ENCODE measurements around the gene C1orf87. TPM values are rescaled to one million over a fixed set of nuclear protein-coding genes. Genes with fewer than 3 reads are reported as not detected.

The C1orf87 gene
- total RNA-seq, 1 experiment from 2014 or later: not detected

- BruUV-seq (replicated peaks): no TSS peak
- intact Hi-C loops (cut with micrococcal nuclease; ENCODE audit: unreplicated experiment): no loop called here
- H3K4me3 ChIP-seq (ENCODE audit: low read depth, low read length): no peak overlapping the region
- Mint-ChIP-seq H3K4me3 (ENCODE audit: unreplicated experiment) (no peak overlapping the region), H3K27ac (ENCODE audit: unreplicated experiment) (no peak overlapping the region), H3K27me3 (ENCODE audit: insufficient read depth, unreplicated experiment) (peaks cover 3% of the 10 kb centered on the region), H3K36me3 (ENCODE audit: insufficient read depth, unreplicated experiment) (no peaks in the 10 kb centered on the region), H3K9me3 (ENCODE audit: unreplicated experiment) (no peaks in the 10 kb centered on the region), H3K4me1 (ENCODE audit: low read depth, unreplicated experiment) (no peaks in the 10 kb centered on the region)
- POLR2A ChIA-PET: no interaction called here
- H3K36me3 ChIP-seq (ENCODE audit: control insufficient read depth, insufficient read depth, low read length): no peaks in the 10 kb centered on the region
- CTCF ChIA-PET: no interaction called here
- no peak for TF ChIP-seq CTCF (IDR thresholded peaks at IDR 0.05; ENCODE audit: insufficient read depth in 1 of 2, low read depth in 1 of 2, low read length in 1 of 2, severe bottlenecking in 1 of 2, unreplicated experiment in 1 of 2)
- no peaks in the 10 kb centered on the region for H3K27me3 ChIP-seq (replicated peaks; ENCODE audit: control insufficient read depth, insufficient read depth, low read length)
- DNase-seq: no peak
- no peaks in the 10 kb centered on the region for H3K9me3 ChIP-seq
- no peaks in the 10 kb centered on the region for H3K4me1 ChIP-seq
Measured at GRCh38 chr1:59992040-59992820, 81.3 kb downstream of the C1orf87 start.

- Histone ChIP-seq H3K9me3 (no peaks in the 10 kb centered on the region), H3K4me1 (no peaks in the 10 kb centered on the region), H3K4me3 (ENCODE audit: low read depth, low read length) (no peak overlapping the region), H3K27me3 (replicated peaks; ENCODE audit: control insufficient read depth, insufficient read depth, low read length) (no peaks in the 10 kb centered on the region; the same call in 1 of the 2 replicates), H3K36me3 (ENCODE audit: control insufficient read depth, insufficient read depth, low read length) (no peaks in the 10 kb centered on the region)
- intact Hi-C loops (cut with micrococcal nuclease; ENCODE audit: unreplicated experiment): no loop called here
- H3K9me3 Mint-ChIP-seq (ENCODE audit: unreplicated experiment): no peaks in the 10 kb centered on the region
- DNase-seq: no peak
- POLR2A ChIA-PET: no interaction called here
- H3K27me3 Mint-ChIP-seq (ENCODE audit: insufficient read depth, unreplicated experiment): peaks cover 7% of the 10 kb centered on the region
- H3K4me3 Mint-ChIP-seq (ENCODE audit: unreplicated experiment): no peak overlapping the region
- no peak overlapping the region for H3K27ac Mint-ChIP-seq (ENCODE audit: unreplicated experiment)
- no peak for TF ChIP-seq CTCF (IDR thresholded peaks at IDR 0.05; ENCODE audit: insufficient read depth in 1 of 2, low read depth in 1 of 2, low read length in 1 of 2, severe bottlenecking in 1 of 2, unreplicated experiment in 1 of 2)
- BruUV-seq (replicated peaks): no TSS peak
- H3K36me3 Mint-ChIP-seq (ENCODE audit: insufficient read depth, unreplicated experiment): no peaks in the 10 kb centered on the region
- CTCF ChIA-PET: interaction anchor here (1.7 kb wide), 1 partner anchor 19 kb away, joined by 5 read pairs; no protein-coding TSS in a partner anchor
- no peaks in the 10 kb centered on the region for H3K4me1 Mint-ChIP-seq (ENCODE audit: low read depth, unreplicated experiment)
Measured at GRCh38 chr1:59990470-59990869, 83.1 kb downstream of the C1orf87 start.

- Mint-ChIP-seq H3K36me3 (ENCODE audit: insufficient read depth, unreplicated experiment) (no peaks in the 10 kb centered on the region), H3K27me3 (ENCODE audit: insufficient read depth, unreplicated experiment) (peaks cover 7% of the 10 kb centered on the region), H3K4me1 (ENCODE audit: low read depth, unreplicated experiment) (no peaks in the 10 kb centered on the region), H3K4me3 (ENCODE audit: unreplicated experiment) (no peak overlapping the region), H3K9me3 (ENCODE audit: unreplicated experiment) (no peaks in the 10 kb centered on the region), H3K27ac (ENCODE audit: unreplicated experiment) (no peak overlapping the region)
- Histone ChIP-seq H3K4me3 (ENCODE audit: low read depth, low read length) (no peak overlapping the region), H3K27me3 (replicated peaks; ENCODE audit: control insufficient read depth, insufficient read depth, low read length) (no peaks in the 10 kb centered on the region; the same call in 1 of the 2 replicates), H3K4me1 (no peaks in the 10 kb centered on the region), H3K36me3 (ENCODE audit: control insufficient read depth, insufficient read depth, low read length) (no peaks in the 10 kb centered on the region), H3K9me3 (no peaks in the 10 kb centered on the region)
- intact Hi-C loops (cut with micrococcal nuclease; ENCODE audit: unreplicated experiment): no loop called here
- TF ChIP-seq CTCF (IDR thresholded peaks at IDR 0.05; ENCODE audit: insufficient read depth in 1 of 2, low read depth in 1 of 2, low read length in 1 of 2, severe bottlenecking in 1 of 2, unreplicated experiment in 1 of 2): no peak
- no TSS peak for BruUV-seq (replicated peaks)
- ChIA-PET POLR2A (no interaction called here), CTCF (no interaction called here)
- DNase-seq: no peak
Measured at GRCh38 chr1:59986516-59987310, 86.9 kb downstream of the C1orf87 start.

Data from Caco-2 (cell line).